Measurements from ENCODE around the gene CMKLR1.

The CMKLR1 gene

GRCh38 chr12:108355069-108355468 lies 16.0 kb upstream of the CMKLR1 start:
- Mint-ChIP-seq H3K27me3 (peaks cover 5% of the 10 kb centered on the region), H3K4me3 (no peak overlapping the region), H3K36me3 (ENCODE audit: low read depth) (no peaks in the 10 kb centered on the region), H3K9me3 (no peaks in the 10 kb centered on the region), H3K27ac (no peak overlapping the region), H3K4me1 (no peaks in the 10 kb centered on the region)
- ATAC-seq: no peak
- DNase-seq: no peak

GRCh38 chr12:108352591-108352990 lies 13.5 kb upstream of the CMKLR1 start:
- H3K4me3 Mint-ChIP-seq: no peak overlapping the region
- H3K9me3 Mint-ChIP-seq: no peaks in the 10 kb centered on the region
- DNase-seq (no peak), ATAC-seq (no peak)
- no peak overlapping the region for H3K27ac Mint-ChIP-seq
- no peaks in the 10 kb centered on the region for H3K36me3 Mint-ChIP-seq (ENCODE audit: low read depth)
- H3K4me1 Mint-ChIP-seq: no peaks in the 10 kb centered on the region
- peaks cover 5% of the 10 kb centered on the region for H3K27me3 Mint-ChIP-seq

- Mint-ChIP-seq H3K4me1 (no peaks in the 10 kb centered on the region), H3K4me3 (no peak overlapping the region), H3K27me3 (peaks cover 4% of the 10 kb centered on the region), H3K36me3 (ENCODE audit: low read depth) (no peaks in the 10 kb centered on the region), H3K9me3 (no peaks in the 10 kb centered on the region), H3K27ac (no peak overlapping the region)
- ATAC-seq (no peak), DNase-seq (no peak)
Measured at GRCh38 chr12:108350511-108350910, 11.4 kb upstream of the CMKLR1 start.

- Mint-ChIP-seq H3K27me3 (peaks cover 4% of the 10 kb centered on the region), H3K36me3 (ENCODE audit: low read depth) (no peaks in the 10 kb centered on the region), H3K4me3 (no peak overlapping the region)
Measured at GRCh38 chr12:108349278-108349688, 10.2 kb upstream of the CMKLR1 start.

GRCh38 chr12:108348842-108349241 lies 9.7 kb upstream of the CMKLR1 start:
- Mint-ChIP-seq H3K9me3 (no peaks in the 10 kb centered on the region), H3K27ac (no peak overlapping the region), H3K36me3 (ENCODE audit: low read depth) (no peaks in the 10 kb centered on the region), H3K4me3 (no peak overlapping the region), H3K27me3 (peaks cover 4% of the 10 kb centered on the region), H3K4me1 (no peaks in the 10 kb centered on the region)
- ATAC-seq (no peak), DNase-seq (no peak)

More at GRCh38 chr12:108349278-108349688, 10.2 kb upstream of the CMKLR1 start:
- Mint-ChIP-seq H3K9me3 (no peaks in the 10 kb centered on the region), H3K4me1 (no peaks in the 10 kb centered on the region), H3K27ac (no peak overlapping the region)
- no peak for ATAC-seq
- DNase-seq: no peak

- H3K27me3 Mint-ChIP-seq: peaks cover 2% of the 10 kb centered on the region
- DNase-seq (no peak), ATAC-seq (no peak)
- H3K27ac Mint-ChIP-seq: no peak overlapping the region
- no peaks in the 10 kb centered on the region for H3K9me3 Mint-ChIP-seq
- no peaks in the 10 kb centered on the region for H3K4me1 Mint-ChIP-seq
- no peak overlapping the region for H3K4me3 Mint-ChIP-seq
- no peaks in the 10 kb centered on the region for H3K36me3 Mint-ChIP-seq (ENCODE audit: low read depth)
Measured at GRCh38 chr12:108346727-108347710, 7.9 kb upstream of the CMKLR1 start.

GRCh38 chr12:108345716-108346633 lies 6.9 kb upstream of the CMKLR1 start:
- H3K4me3 Mint-ChIP-seq: no peak overlapping the region
- no peak overlapping the region for H3K27ac Mint-ChIP-seq

GRCh38 chr12:108342985-108343384 lies 3.9 kb upstream of the CMKLR1 start:
- peaks cover 4% of the 10 kb centered on the region for H3K4me1 Mint-ChIP-seq
- H3K4me3 Mint-ChIP-seq: no peak overlapping the region
- no peaks in the 10 kb centered on the region for H3K36me3 Mint-ChIP-seq (ENCODE audit: low read depth)
- H3K27ac Mint-ChIP-seq: no peak overlapping the region
- no peak for DNase-seq
- peaks cover 11% of the 10 kb centered on the region for H3K27me3 Mint-ChIP-seq
- H3K9me3 Mint-ChIP-seq: no peaks in the 10 kb centered on the region
- ATAC-seq: no peak

More at GRCh38 chr12:108345716-108346633, 6.9 kb upstream of the CMKLR1 start:
- peaks cover 2% of the 10 kb centered on the region for H3K27me3 Mint-ChIP-seq
- no peaks in the 10 kb centered on the region for H3K9me3 Mint-ChIP-seq
- no peaks in the 10 kb centered on the region for H3K4me1 Mint-ChIP-seq
- DNase-seq (no peak), ATAC-seq (no peak)
- H3K36me3 Mint-ChIP-seq (ENCODE audit: low read depth): no peaks in the 10 kb centered on the region

GRCh38 chr12:108341854-108342847 lies 3.0 kb upstream of the CMKLR1 start:
- Mint-ChIP-seq H3K9me3 (no peaks in the 10 kb centered on the region), H3K4me3 (no peak overlapping the region), H3K36me3 (ENCODE audit: low read depth) (no peaks in the 10 kb centered on the region), H3K27ac (no peak overlapping the region), H3K4me1 (peaks cover 4% of the 10 kb centered on the region), H3K27me3 (peaks cover 11% of the 10 kb centered on the region)
- DNase-seq (no peak), ATAC-seq (no peak)

- Mint-ChIP-seq H3K9me3 (no peaks in the 10 kb centered on the region), H3K4me3 (no peak overlapping the region), H3K36me3 (ENCODE audit: low read depth) (no peaks in the 10 kb centered on the region), H3K4me1 (peaks cover 4% of the 10 kb centered on the region), H3K27ac (no peak overlapping the region), H3K27me3 (peaks cover 11% of the 10 kb centered on the region)
- no peak for ATAC-seq
- no peak for DNase-seq
Measured at GRCh38 chr12:108341356-108341755, 2.2 kb upstream of the CMKLR1 start.

GRCh38 chr12:108340037-108340436 lies 926 bp upstream of the CMKLR1 start:
- H3K36me3 Mint-ChIP-seq (ENCODE audit: low read depth): no peaks in the 10 kb centered on the region
- no peak for ATAC-seq
- no peak overlapping the region for H3K27ac Mint-ChIP-seq
- H3K4me1 Mint-ChIP-seq: peaks cover 4% of the 10 kb centered on the region
- no peak overlapping the region for H3K4me3 Mint-ChIP-seq
- no peak for DNase-seq
- peaks cover 9% of the 10 kb centered on the region for H3K27me3 Mint-ChIP-seq
- no peaks in the 10 kb centered on the region for H3K9me3 Mint-ChIP-seq

- Mint-ChIP-seq H3K9me3 (no peaks in the 10 kb centered on the region), H3K4me1 (peaks cover 20% of the 10 kb centered on the region), H3K27ac (no peak overlapping the region), H3K4me3 (no peak overlapping the region), H3K27me3 (peaks cover 9% of the 10 kb centered on the region), H3K36me3 (ENCODE audit: low read depth) (no peaks in the 10 kb centered on the region)
- DNase-seq (no peak), ATAC-seq (no peak)
Measured at GRCh38 chr12:108337235-108338223, 1.6 kb downstream of the CMKLR1 start.
